SJCRH30 (cell line): ENCODE data around the gene NIP7. TPM values are rescaled to one million over a fixed set of nuclear protein-coding genes. Genes with fewer than 3 reads are reported as not detected.
"Not testable (repeated sequence)": the region's sequence is repeated elsewhere in the genome, so short reads cannot be mapped to it uniquely, and the experiment has no call there.

ENCODE experiments used
- DNase-seq, 2 experiments: peaks; one replicate each; pipeline ENCODE4 v3.0.0-alpha.2; 2015 to 2020
- H3K27ac ChIP-seq: fragments of 250-450 bp; sonication (Bioruptor Pico); 2 replicates; pipeline ENCODE4 v1.5.1; 2020; ENCODE audit warnings: mild to moderate bottlenecking, moderate library complexity
- H3K27me3 ChIP-seq: fragments of 250-450 bp; sonication (Bioruptor Pico); 2 replicates; pipeline ENCODE4 v1.5.1; 2020; ENCODE audit warnings: mild to moderate bottlenecking, moderate library complexity
- H3K36me3 ChIP-seq: fragments of 250-450 bp; sonication (Bioruptor Pico); 2 replicates; pipeline ENCODE4 v1.5.1; 2020; ENCODE audit warnings: mild to moderate bottlenecking, moderate library complexity
- H3K4me1 ChIP-seq: fragments of 250-450 bp; sonication (Bioruptor Pico); 2 replicates; pipeline ENCODE4 v1.5.1; 2020; ENCODE audit warnings: mild to moderate bottlenecking, moderate library complexity
- H3K4me3 ChIP-seq: fragments of 250-450 bp; sonication (Bioruptor Pico); 2 replicates; pipeline ENCODE4 v1.5.1; 2020; ENCODE audit warnings: mild to moderate bottlenecking, moderate library complexity
- H3K9me3 ChIP-seq: fragments of 250-450 bp; sonication (Bioruptor Pico); replicated peaks from 2 replicates; pipeline ENCODE4 v1.5.1; 2020; ENCODE audit warnings: mild to moderate bottlenecking, moderate library complexity
- total RNA-seq: library from RNA; depleted of rRNA; stranded (reverse); fragments of >200 nt; shearing (Covaris generic); gene quantifications from 2 replicates; pipeline ENCODE4 v1.2.3, GENCODE V29; 2014

The NIP7 gene
- total RNA-seq, 1 experiment from 2014 or later = 31.8 TPM

DNA sequence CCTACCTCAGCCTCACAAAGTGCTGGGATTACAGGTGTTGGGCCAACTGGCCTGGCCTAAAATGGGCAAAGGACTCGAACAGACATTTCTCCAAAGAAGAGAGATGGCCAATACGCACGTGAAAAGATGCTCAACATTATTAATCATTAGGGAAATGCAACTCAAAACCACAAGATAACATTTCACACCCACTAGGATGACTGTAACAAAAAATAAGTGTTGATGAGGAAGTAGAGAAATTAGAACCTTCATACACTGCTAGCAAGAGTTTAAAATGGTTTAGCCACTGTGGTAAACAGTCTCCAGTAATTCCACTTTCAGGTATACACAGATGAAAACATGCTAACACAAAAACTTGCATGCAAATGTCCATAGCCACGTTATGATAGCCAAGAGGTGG is 6.4 kb downstream of the NIP7 start:
- H3K27ac ChIP-seq = no peak overlapping the region
- no peak for DNase-seq
- no peaks in the 10 kb centered on the region for H3K9me3 ChIP-seq
- no peak overlapping the region for H3K4me3 ChIP-seq
- no peaks in the 10 kb centered on the region for H3K4me1 ChIP-seq
- no peaks in the 10 kb centered on the region for H3K27me3 ChIP-seq
- peaks cover 21% of the 10 kb centered on the region for H3K36me3 ChIP-seq

GRCh38 chr16:69346683-69347082 is 7.1 kb downstream of the NIP7 start:
- Histone ChIP-seq H3K27me3 (no peaks in the 10 kb centered on the region), H3K4me3 (no peak overlapping the region), H3K27ac (no peak overlapping the region), H3K4me1 (no peaks in the 10 kb centered on the region), H3K36me3 (peaks cover 15% of the 10 kb centered on the region), H3K9me3 (no peaks in the 10 kb centered on the region)
- DNase-seq = no peak

- no peak for DNase-seq
- no peaks in the 10 kb centered on the region for H3K27me3 ChIP-seq
- no peaks in the 10 kb centered on the region; the same call in 1 of the 2 replicates for H3K36me3 ChIP-seq
- H3K9me3 ChIP-seq = no peaks in the 10 kb centered on the region
- no peaks in the 10 kb centered on the region for H3K4me1 ChIP-seq
- H3K27ac ChIP-seq = no peak overlapping the region
- H3K4me3 ChIP-seq = no peak overlapping the region
Observed at GRCh38 chr16:69348222-69348621, 8.7 kb downstream of the NIP7 start.

DNA sequence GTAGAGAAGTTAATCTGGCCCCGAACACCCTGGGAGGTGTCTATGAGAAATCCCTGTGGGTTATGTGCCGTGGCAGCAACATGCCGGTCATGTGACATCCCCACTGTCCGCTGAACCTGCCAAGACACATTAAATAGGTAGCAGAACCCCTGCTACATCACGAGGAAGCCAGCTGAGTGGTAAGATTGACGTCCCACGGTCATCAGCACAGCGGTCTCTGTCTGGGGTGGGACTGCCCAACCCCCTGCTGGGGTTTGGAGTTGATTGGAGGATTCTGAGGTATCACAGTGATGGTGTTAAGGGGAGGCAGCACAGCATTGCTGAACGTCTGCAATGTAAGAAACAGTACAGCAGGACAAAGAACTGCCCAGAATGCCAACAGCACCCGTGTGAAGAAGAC is 10.0 kb downstream of the NIP7 start:
- no peak for DNase-seq
- H3K27me3 ChIP-seq = no peaks in the 10 kb centered on the region
- no peaks in the 10 kb centered on the region for H3K9me3 ChIP-seq
- no peaks in the 10 kb centered on the region for H3K4me1 ChIP-seq
- no peaks in the 10 kb centered on the region for H3K36me3 ChIP-seq
- no peak overlapping the region for H3K4me3 ChIP-seq
- H3K27ac ChIP-seq = no peak overlapping the region

DNA sequence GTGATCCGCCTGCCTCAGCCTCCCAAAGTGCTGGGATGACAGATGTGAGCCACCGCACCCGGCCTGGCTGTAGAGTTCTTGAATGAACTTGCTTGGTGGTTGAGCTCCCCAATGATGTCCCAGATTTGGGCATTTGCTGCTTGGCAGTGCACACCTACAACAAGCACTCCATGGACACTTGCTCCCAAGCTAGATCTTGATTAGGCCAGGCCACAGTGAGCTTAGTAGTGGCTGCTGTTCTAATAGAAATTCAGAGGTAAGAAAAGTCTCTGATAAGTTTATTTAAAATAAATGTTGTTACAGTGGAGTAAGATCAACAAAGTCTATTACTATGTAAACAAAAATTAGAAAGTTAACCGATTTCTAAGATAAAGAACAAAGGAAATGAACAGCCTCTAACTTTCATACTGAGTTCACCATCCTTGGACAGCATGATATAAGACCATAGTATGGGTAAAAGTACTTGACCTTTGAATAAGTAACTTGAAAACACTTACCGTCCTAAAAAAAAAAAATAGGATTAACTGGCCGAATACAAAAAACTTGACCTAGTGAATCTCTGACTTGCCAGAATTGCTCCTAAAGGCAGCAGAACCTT is 11.1 kb downstream of the NIP7 start:
- DNase-seq = no peak
- no peaks in the 10 kb centered on the region for H3K36me3 ChIP-seq
- H3K27me3 ChIP-seq = no peaks in the 10 kb centered on the region
- no peak overlapping the region for H3K27ac ChIP-seq
- no peaks in the 10 kb centered on the region for H3K9me3 ChIP-seq
- H3K4me3 ChIP-seq = no peak overlapping the region
- H3K4me1 ChIP-seq = no peaks in the 10 kb centered on the region

- no peak within 1 kb of the TSS for H3K4me3 ChIP-seq
- no peaks in the 10 kb centered on the region for H3K27me3 ChIP-seq
- no peak for DNase-seq
- no peaks in the 10 kb centered on the region for H3K9me3 ChIP-seq
- no peaks in the 10 kb centered on the region for H3K4me1 ChIP-seq
- no peaks in the 10 kb centered on the region for H3K36me3 ChIP-seq
- H3K27ac ChIP-seq = no peak within 1 kb of the TSS
Observed at GRCh38 chr16:69351309-69352027, 11.9 kb downstream of the NIP7 start, which contains the start of gene TMED6. Gene TMED6, minus strand, starts transcription at chr16:69351786. Its CDS starts 33 bp downstream, at chr16:69351753.

DNA sequence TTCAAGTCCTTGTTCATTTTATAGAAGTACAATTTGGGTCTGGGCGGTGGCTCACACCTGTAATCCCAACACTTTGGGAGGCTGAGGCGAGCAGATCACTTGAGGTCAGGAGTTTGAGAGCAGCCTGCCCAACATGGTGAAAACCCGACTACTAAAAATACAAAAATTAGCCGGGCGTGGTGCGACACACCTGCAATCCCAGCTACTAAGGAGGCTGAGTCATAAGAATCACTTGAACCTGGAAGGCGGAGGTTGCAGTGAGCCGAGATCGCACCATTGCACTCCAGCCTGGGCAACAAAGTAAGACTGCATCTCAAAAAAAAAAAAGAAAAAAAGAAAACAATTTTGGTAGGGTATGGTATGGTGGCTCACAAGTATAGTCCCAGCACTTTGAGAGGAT is 20.5 kb downstream of the NIP7 start:
- H3K4me3 ChIP-seq, DNase-seq, H3K27ac ChIP-seq, H3K36me3 ChIP-seq, H3K27me3 ChIP-seq, H3K9me3 ChIP-seq, H3K4me1 ChIP-seq: not testable (repeated sequence)

GRCh38 chr16:69363281-69363717 is 23.7 kb downstream of the NIP7 start:
- Histone ChIP-seq H3K4me3 (no peak overlapping the region), H3K36me3 (peaks cover 19% of the 10 kb centered on the region)
- no peak for DNase-seq

GRCh38 chr16:69364088-69364487 is 24.5 kb downstream of the NIP7 start:
- DNase-seq = no peak
- H3K4me3 ChIP-seq = no peak overlapping the region
- H3K4me1 ChIP-seq = no peaks in the 10 kb centered on the region
- no peaks in the 10 kb centered on the region for H3K9me3 ChIP-seq
- H3K27ac ChIP-seq = no peak overlapping the region
- no peaks in the 10 kb centered on the region for H3K27me3 ChIP-seq
- H3K36me3 ChIP-seq = peaks cover 20% of the 10 kb centered on the region

More at GRCh38 chr16:69363281-69363717, 23.7 kb downstream of the NIP7 start:
- Histone ChIP-seq H3K27ac (no peak overlapping the region), H3K9me3 (no peaks in the 10 kb centered on the region), H3K27me3 (no peaks in the 10 kb centered on the region), H3K4me1 (no peaks in the 10 kb centered on the region)

DNA sequence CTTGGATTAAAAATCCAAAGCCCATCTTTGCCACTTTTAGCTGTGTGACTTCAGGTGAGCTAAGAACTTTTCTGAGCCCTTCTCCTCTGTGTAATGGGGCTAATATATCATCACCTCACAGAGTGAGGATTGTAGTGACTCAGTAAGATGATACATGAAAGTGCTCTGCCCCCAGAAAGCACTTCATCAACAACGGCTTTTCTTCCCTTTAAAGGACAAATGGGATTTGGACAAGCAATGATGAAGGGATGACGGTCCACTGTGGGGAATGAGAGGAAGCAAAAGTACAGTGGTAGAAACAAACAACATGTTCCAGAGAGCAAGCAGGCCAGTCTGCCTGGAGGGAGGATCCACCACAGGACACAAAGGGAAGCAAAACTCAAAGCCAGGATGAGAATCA is 26.3 kb downstream of the NIP7 start:
- no peak overlapping the region for H3K4me3 ChIP-seq
- H3K27ac ChIP-seq = no peak overlapping the region
- no peak for DNase-seq
- no peaks in the 10 kb centered on the region for H3K9me3 ChIP-seq
- H3K36me3 ChIP-seq = peaks cover 34% of the 10 kb centered on the region
- H3K4me1 ChIP-seq = no peaks in the 10 kb centered on the region
- no peaks in the 10 kb centered on the region for H3K27me3 ChIP-seq

DNA sequence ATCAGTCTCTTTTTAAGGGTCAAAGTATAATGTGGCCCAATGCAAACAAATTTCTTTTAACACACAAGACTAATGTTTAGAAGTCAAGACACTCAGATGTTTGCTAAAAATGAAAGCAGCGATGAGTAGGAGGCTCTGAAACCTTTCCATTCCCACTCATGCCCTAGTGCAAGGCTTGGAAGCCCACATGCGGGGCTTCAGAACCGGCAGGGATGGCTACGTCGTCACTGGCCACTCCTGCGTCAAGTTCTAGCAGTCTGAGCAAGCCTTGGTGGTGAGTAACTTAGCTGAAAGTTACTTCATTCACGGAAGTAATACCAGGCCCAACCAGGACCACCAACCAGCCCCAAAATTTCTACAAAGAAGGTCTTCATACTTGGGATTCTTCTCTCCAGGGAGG is 26.9 kb downstream of the NIP7 start:
- Histone ChIP-seq H3K27me3 (no peaks in the 10 kb centered on the region), H3K4me3 (no peak overlapping the region), H3K9me3 (no peaks in the 10 kb centered on the region), H3K4me1 (no peaks in the 10 kb centered on the region), H3K27ac (no peak overlapping the region), H3K36me3 (peaks cover 34% of the 10 kb centered on the region)
- no peak for DNase-seq

DNA sequence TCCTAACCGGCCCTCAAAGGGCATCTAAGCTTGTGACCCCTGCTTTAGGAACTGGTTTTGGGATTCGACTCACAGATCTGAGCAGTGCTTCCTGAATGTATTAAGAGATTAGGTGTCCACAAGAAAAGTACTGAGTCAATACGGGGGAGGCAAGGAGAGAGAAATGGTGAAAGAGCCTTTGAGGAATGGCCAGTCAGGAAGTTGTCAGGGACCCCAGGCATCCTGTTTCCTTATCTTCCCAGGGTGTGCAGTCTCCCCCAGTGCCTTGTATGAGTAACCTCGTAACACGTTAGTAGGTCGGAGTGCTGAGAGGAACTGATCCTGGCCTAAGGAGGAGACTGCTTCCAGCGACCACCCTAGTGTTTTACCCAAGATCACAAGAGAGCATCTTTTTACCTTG is 28.4 kb downstream of the NIP7 start:
- H3K27ac ChIP-seq = no peak overlapping the region
- no peaks in the 10 kb centered on the region for H3K27me3 ChIP-seq
- no peak for DNase-seq
- H3K36me3 ChIP-seq = peaks cover 39% of the 10 kb centered on the region
- H3K4me3 ChIP-seq = no peak overlapping the region
- no peaks in the 10 kb centered on the region for H3K4me1 ChIP-seq
- H3K9me3 ChIP-seq = no peaks in the 10 kb centered on the region

- H3K4me1 ChIP-seq = no peaks in the 10 kb centered on the region
- peaks cover 39% of the 10 kb centered on the region for H3K36me3 ChIP-seq
- no peak overlapping the region for H3K27ac ChIP-seq
Observed at GRCh38 chr16:69368866-69369265, 29.3 kb downstream of the NIP7 start.

DNA sequence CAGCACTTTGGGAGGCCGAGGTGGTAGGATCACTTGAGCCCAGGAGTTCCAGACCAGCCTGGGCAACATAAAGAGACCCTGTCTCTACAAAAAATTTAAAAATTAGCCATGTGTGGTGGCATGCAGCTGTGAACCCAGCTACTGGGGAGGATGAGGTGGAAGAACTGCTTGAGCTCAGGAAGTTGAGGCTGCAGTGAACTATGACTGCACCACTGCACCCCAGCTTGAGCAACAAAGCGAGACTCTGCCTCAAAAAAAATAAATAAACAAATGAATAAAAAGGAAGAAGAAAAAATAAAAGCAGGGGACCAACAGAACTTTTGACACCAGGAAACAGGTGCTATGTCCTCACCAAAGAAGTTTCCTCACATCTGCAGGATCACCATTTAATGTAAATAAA is 32.0 kb downstream of the NIP7 start:
- Histone ChIP-seq H3K27me3 (no peaks in the 10 kb centered on the region), H3K27ac (no peak overlapping the region), H3K9me3 (no peaks in the 10 kb centered on the region), H3K4me1 (no peaks in the 10 kb centered on the region), H3K4me3 (no peak overlapping the region), H3K36me3 (peaks cover 36% of the 10 kb centered on the region)
- no peak for DNase-seq

More at GRCh38 chr16:69368866-69369265, 29.3 kb downstream of the NIP7 start:
- no peak for DNase-seq
- no peaks in the 10 kb centered on the region for H3K27me3 ChIP-seq
- no peak overlapping the region for H3K4me3 ChIP-seq
- H3K9me3 ChIP-seq = no peaks in the 10 kb centered on the region

DNA sequence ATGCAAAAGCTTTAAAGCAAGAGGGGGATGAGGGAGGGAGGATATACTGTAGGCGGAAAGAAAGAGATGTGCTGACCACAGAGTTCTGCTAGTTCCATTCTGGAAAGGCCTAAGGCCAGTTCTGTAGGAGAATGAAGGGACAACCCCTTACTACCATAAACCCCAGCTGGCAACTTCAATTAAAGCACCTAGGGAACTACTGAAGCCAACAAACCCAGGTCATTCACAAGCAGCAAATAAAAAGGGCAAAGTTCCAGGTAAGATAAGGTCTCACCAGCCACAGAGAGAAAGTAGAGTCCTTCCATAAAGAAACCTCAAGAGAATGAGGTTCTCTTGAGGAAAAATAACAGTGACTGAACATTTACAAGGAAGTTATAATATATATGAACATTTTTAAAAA is 33.4 kb downstream of the NIP7 start:
- H3K27me3 ChIP-seq = no peaks in the 10 kb centered on the region
- H3K27ac ChIP-seq = no peak overlapping the region
- H3K36me3 ChIP-seq = peaks cover 28% of the 10 kb centered on the region
- no peaks in the 10 kb centered on the region for H3K9me3 ChIP-seq
- H3K4me3 ChIP-seq = no peak overlapping the region
- no peak for DNase-seq
- H3K4me1 ChIP-seq = no peaks in the 10 kb centered on the region
